ENCODE measurements around the gene UNC80.

The UNC80 gene

GRCh38 chr2:210022824-210023223, 251.2 kb downstream of the UNC80 start:
- Histone ChIP-seq H3K36me3 (ENCODE audit: low read depth) (peaks cover 93% of the 10 kb centered on the region), H3K27ac (ENCODE audit: poor library complexity, severe bottlenecking) (no peak overlapping the region)

DNA sequence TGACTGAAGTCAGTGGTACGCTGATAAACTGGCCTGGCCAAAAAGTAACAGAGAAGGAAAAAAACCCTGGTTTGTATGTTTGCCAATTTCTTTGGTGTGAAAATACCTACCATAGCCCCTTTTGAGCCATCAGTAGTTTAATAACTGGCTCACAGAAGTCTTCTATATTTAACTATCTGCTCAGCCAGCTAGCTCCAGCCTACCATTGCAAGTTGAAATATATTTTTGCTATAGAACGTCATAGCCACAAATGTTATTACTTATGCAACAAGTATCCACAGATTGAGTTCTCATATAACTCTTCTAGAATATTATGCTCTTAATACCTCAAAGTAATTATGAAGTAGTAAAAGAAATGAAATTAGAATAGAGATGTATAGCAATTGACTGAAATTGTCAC, 256.0 kb downstream of the UNC80 start:
- TF ChIP-seq, protein P1, sequence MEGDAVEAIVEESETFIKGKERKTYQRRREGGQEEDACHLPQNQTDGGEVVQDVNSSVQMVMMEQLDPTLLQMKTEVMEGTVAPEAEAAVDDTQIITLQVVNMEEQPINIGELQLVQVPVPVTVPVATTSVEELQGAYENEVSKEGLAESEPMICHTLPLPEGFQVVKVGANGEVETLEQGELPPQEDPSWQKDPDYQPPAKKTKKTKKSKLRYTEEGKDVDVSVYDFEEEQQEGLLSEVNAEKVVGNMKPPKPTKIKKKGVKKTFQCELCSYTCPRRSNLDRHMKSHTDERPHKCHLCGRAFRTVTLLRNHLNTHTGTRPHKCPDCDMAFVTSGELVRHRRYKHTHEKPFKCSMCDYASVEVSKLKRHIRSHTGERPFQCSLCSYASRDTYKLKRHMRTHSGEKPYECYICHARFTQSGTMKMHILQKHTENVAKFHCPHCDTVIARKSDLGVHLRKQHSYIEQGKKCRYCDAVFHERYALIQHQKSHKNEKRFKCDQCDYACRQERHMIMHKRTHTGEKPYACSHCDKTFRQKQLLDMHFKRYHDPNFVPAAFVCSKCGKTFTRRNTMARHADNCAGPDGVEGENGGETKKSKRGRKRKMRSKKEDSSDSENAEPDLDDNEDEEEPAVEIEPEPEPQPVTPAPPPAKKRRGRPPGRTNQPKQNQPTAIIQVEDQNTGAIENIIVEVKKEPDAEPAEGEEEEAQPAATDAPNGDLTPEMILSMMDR (IDR thresholded peaks at IDR 0.05; ENCODE audit: poor library complexity, severe bottlenecking): no peak
- DNase-seq (ENCODE audit: low spot score) (no peak), ATAC-seq (ENCODE audit: low read depth) (no peak)
- no peaks in the 10 kb centered on the region for H3K4me1 ChIP-seq (ENCODE audit: insufficient read depth, poor library complexity, severe bottlenecking)
- H3K4me3 ChIP-seq (ENCODE audit: severe bottlenecking): no peak overlapping the region
- no peaks in the 10 kb centered on the region for H3K9me3 ChIP-seq (ENCODE audit: severe bottlenecking)
- H3K36me3 ChIP-seq (ENCODE audit: low read depth): peaks cover 56% of the 10 kb centered on the region
- no peaks in the 10 kb centered on the region for H3K27me3 ChIP-seq (ENCODE audit: insufficient read depth, poor library complexity, severe bottlenecking)
- H3K27ac ChIP-seq (ENCODE audit: poor library complexity, severe bottlenecking): no peak overlapping the region

More at GRCh38 chr2:210022824-210023223, 251.2 kb downstream of the UNC80 start:
- TF ChIP-seq, protein P1 (IDR thresholded peaks at IDR 0.05; ENCODE audit: poor library complexity, severe bottlenecking): no peak
- Histone ChIP-seq H3K4me1 (ENCODE audit: insufficient read depth, poor library complexity, severe bottlenecking) (no peaks in the 10 kb centered on the region), H3K9me3 (ENCODE audit: severe bottlenecking) (no peaks in the 10 kb centered on the region), H3K27me3 (ENCODE audit: insufficient read depth, poor library complexity, severe bottlenecking) (no peaks in the 10 kb centered on the region), H3K4me3 (ENCODE audit: severe bottlenecking) (no peak overlapping the region)
- no peak for DNase-seq (ENCODE audit: low spot score)
- no peak for ATAC-seq (ENCODE audit: low read depth)

GRCh38 chr2:210028178-210028577, 256.5 kb downstream of the UNC80 start:
- Histone ChIP-seq H3K36me3 (ENCODE audit: low read depth) (peaks cover 51% of the 10 kb centered on the region), H3K9me3 (ENCODE audit: severe bottlenecking) (no peaks in the 10 kb centered on the region), H3K27ac (ENCODE audit: poor library complexity, severe bottlenecking) (no peak overlapping the region), H3K4me3 (ENCODE audit: severe bottlenecking) (no peak overlapping the region), H3K4me1 (ENCODE audit: insufficient read depth, poor library complexity, severe bottlenecking) (no peaks in the 10 kb centered on the region), H3K27me3 (ENCODE audit: insufficient read depth, poor library complexity, severe bottlenecking) (no peaks in the 10 kb centered on the region)
- ATAC-seq (ENCODE audit: low read depth): no peak
- TF ChIP-seq, protein P1 (IDR thresholded peaks at IDR 0.05; ENCODE audit: poor library complexity, severe bottlenecking): no peak
- DNase-seq (ENCODE audit: low spot score): no peak

DNA sequence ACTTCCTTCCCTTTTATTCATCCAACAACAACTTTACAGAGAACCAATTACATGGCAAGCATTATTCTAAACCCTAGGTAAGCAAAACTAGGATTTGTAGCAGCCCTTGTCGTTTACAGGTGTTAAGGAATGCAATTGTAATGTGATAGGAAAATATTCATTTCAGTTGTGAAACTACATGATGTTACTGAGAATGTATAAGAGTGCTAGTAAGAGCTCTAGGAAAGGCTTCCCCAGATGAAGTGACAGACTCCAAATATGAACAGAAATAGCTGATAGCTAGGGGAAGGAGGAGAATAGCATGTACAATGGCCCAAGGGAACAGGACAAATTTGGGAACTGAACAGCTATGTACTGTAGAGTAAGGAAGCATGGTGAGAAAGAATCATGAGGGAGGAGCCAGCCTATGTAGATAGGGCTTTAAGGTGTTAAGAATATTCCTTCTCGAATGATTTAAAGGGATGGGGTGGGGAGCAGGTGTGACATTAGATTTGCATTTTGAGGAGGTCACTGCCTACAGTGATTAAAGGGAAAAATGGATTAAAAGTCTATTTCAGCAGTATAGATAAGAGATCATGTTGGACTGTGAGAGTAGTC, 262.6 kb downstream of the UNC80 start:
- TF ChIP-seq, protein P1 (IDR thresholded peaks at IDR 0.05; ENCODE audit: poor library complexity, severe bottlenecking): no peak
- peak; percentile 32; the same call in 1 of the 3 replicates for ATAC-seq (ENCODE audit: low read depth)
- Histone ChIP-seq H3K4me3 (ENCODE audit: severe bottlenecking) (no peak overlapping the region), H3K36me3 (ENCODE audit: low read depth) (peaks cover 8% of the 10 kb centered on the region; the same call in 1 of the 2 replicates), H3K9me3 (ENCODE audit: severe bottlenecking) (no peaks in the 10 kb centered on the region), H3K27ac (ENCODE audit: poor library complexity, severe bottlenecking) (no peak overlapping the region), H3K27me3 (ENCODE audit: insufficient read depth, poor library complexity, severe bottlenecking) (no peaks in the 10 kb centered on the region), H3K4me1 (ENCODE audit: insufficient read depth, poor library complexity, severe bottlenecking) (no peaks in the 10 kb centered on the region)
- no peak for DNase-seq (ENCODE audit: low spot score)

- DNase-seq (ENCODE audit: low spot score) (no peak), ATAC-seq (ENCODE audit: low read depth) (no peak)
- Histone ChIP-seq H3K36me3 (ENCODE audit: low read depth) (0 out of 2 replicates have a peak, but pooled peaks cover 4% of the 10 kb centered on the region), H3K4me1 (ENCODE audit: insufficient read depth, poor library complexity, severe bottlenecking) (no peaks in the 10 kb centered on the region), H3K27me3 (ENCODE audit: insufficient read depth, poor library complexity, severe bottlenecking) (no peaks in the 10 kb centered on the region), H3K9me3 (ENCODE audit: severe bottlenecking) (no peaks in the 10 kb centered on the region), H3K27ac (ENCODE audit: poor library complexity, severe bottlenecking) (no peak overlapping the region), H3K4me3 (ENCODE audit: severe bottlenecking) (no peak overlapping the region)
- TF ChIP-seq, protein P1 (IDR thresholded peaks at IDR 0.05; ENCODE audit: poor library complexity, severe bottlenecking): no peak
These were observed 264.0 kb downstream of the UNC80 start for GRCh38 chr2:210035679-210036078.
